GM12878 (cell line): ENCODE data around the gene TRAPPC2B.

Experiments
- ASH2L ChIP-seq: fragments of 300-600, 200-600 bp; sonication (generic); IDR thresholded peaks from 2 replicates; pipeline ENCODE4 v1.6.1; 2017; ENCODE audit warnings: low read depth, mild to moderate bottlenecking, borderline replicate concordance
- ATF2 ChIP-seq: IDR thresholded peaks from 2 replicates; pipeline ENCODE4 v1.6.1; 2012; ENCODE audit warnings: low read length, inconsistent platforms
- CBX5 ChIP-seq: sonication (generic); IDR thresholded peaks from 2 replicates; pipeline ENCODE4 v1.6.1; 2016; ENCODE audit warnings: low read depth, moderate library complexity, mild to moderate bottlenecking, inconsistent platforms
- CTCF ChIP-seq, 3 experiments: IDR thresholded peaks in 2 of 3; conservative IDR thresholded peaks in 1 of 3; 2 replicates each; pipeline ENCODE4 v1.5.1; 2011; ENCODE audit warnings: low read depth in 3 of 3, low read length in 3 of 3, mild to moderate bottlenecking in 3 of 3, control low read depth in 2 of 3, moderate library complexity in 2 of 3, inconsistent platforms in 1 of 3, mixed read lengths in 1 of 3; ENCODE audit not compliant: control insufficient read depth in 2 of 3, insufficient read depth in 1 of 3; ENCODE audit errors: extremely low read depth in 1 of 3
- ESRRA ChIP-seq: IDR thresholded peaks from 2 replicates; pipeline ENCODE4 v1.6.1; 2012; ENCODE audit warnings: mild to moderate bottlenecking, low read length, improper control_type of control experiment
- MYC ChIP-seq: IDR thresholded peaks from 2 replicates; pipeline ENCODE4 v1.6.1; 2011; ENCODE audit warnings: mild to moderate bottlenecking, low read length, moderate library complexity, inconsistent platforms; ENCODE audit not compliant: insufficient read depth, insufficient replicate concordance, insufficient read length, severe bottlenecking
- NR2C2 ChIP-seq: IDR thresholded peaks from 2 replicates; pipeline ENCODE4 v1.6.1; 2011; ENCODE audit warnings: borderline replicate concordance, low read depth; ENCODE audit not compliant: control insufficient read depth, insufficient read length
- POLR2AphosphoS5 ChIP-seq: IDR thresholded peaks from 2 replicates; pipeline ENCODE4 v1.6.1; 2011; ENCODE audit warnings: mild to moderate bottlenecking, low read length, inconsistent platforms
- SMC3 ChIP-seq: IDR thresholded peaks from 2 replicates; pipeline ENCODE4 v1.6.1; 2011; ENCODE audit warnings: low read length, improper control_type of control experiment, borderline replicate concordance

GRCh38 chr19:57374179-57374578, 10.8 kb downstream of the TRAPPC2B start:
- TF ChIP-seq ASH2L (no peak), NR2C2 (no peak), SMC3 (no peak), MYC (no peak), ESRRA (no peak), POLR2AphosphoS5 (no peak), ATF2 (no peak), CTCF (IDR thresholded peaks at IDR 0.05 in 2 of 3, conservative IDR thresholded peaks at IDR 0.05 in 1 of 3; ENCODE audit: control insufficient read depth in 2 of 3, extremely low read depth in 1 of 3, insufficient read depth in 1 of 3, low read depth in 3 of 3, low read length in 3 of 3) (no peak), CBX5 (no peak)
